Measurements from ENCODE around the gene PARD3.

DNA sequence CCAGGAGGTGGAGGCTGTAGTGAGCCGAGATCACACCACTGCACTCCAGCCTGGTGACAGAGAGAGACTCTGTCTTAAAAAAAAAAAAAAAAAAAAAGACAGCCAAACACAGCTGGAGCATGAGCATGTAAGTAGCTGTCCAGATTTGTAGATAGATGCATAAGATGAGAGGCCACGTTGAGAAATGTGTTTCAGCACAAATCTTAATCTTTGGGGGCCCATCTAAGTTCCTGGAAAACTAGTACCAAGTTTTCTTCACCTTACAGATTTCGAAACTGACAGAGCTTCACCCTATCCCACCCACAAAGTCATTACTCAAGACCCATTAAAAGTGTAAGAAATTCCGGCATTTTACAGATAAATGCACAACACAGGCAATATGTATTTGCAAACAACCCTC is 208.2 kb downstream of the PARD3 start:
- TF ChIP-seq, protein P1, sequence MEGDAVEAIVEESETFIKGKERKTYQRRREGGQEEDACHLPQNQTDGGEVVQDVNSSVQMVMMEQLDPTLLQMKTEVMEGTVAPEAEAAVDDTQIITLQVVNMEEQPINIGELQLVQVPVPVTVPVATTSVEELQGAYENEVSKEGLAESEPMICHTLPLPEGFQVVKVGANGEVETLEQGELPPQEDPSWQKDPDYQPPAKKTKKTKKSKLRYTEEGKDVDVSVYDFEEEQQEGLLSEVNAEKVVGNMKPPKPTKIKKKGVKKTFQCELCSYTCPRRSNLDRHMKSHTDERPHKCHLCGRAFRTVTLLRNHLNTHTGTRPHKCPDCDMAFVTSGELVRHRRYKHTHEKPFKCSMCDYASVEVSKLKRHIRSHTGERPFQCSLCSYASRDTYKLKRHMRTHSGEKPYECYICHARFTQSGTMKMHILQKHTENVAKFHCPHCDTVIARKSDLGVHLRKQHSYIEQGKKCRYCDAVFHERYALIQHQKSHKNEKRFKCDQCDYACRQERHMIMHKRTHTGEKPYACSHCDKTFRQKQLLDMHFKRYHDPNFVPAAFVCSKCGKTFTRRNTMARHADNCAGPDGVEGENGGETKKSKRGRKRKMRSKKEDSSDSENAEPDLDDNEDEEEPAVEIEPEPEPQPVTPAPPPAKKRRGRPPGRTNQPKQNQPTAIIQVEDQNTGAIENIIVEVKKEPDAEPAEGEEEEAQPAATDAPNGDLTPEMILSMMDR (IDR thresholded peaks at IDR 0.05), result no peak
- TF ChIP-seq EP300 (IDR thresholded peaks at IDR 0.05; ENCODE audit: low read depth) (no peak), POLR2AphosphoS5 (IDR thresholded peaks at IDR 0.05) (no peak), POLR2A (IDR thresholded peaks at IDR 0.05) (no peak)
